ENCODE data around the gene EDN1.

DNA sequence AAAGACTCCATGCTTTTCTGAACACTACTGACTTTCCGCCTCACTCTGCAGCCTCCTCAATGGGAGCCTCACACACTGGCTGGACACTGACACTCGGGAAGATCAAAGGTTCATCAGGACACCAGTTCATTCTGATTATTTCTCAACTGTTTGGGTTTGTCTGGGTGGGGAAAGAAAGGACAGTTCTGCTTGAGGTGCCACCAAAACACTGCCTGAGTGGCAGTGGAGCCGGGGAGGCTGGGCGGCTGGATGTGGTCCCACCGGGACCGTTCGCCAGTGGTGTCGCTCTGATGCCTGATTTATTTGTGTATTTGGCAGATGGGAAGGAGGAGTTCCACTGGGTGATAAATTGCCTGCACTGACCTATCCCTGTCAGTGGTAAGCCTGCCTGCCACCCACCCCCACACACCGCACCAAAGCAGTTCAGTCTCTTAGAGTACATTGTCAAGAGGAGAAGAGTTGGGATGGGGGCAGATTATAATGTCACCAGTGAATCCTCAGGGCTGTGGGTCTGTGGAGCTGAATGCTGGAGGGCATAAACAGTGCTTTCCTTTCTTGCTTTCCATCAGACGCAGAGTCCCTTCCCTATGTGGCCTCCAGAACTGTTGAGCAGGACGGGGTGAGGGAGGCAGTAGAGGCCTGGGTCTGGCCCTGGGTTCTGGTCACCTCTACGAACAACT is 49.8 kb downstream of the EDN1 start:
- TF ChIP-seq CTCF (conservative IDR thresholded peaks at IDR 0.05 in 1 of 2, IDR thresholded peaks at IDR 0.05 in 1 of 2; ENCODE audit: low read depth in 1 of 2, low read length in 2 of 2) (no peak), EZH2 (IDR thresholded peaks at IDR 0.05; ENCODE audit: low read length, missing control alignments) (no peak)

All from fibroblast of lung (primary cell).